GM12878 (cell line): ENCODE data around the gene TSGA10. TPM values are rescaled to one million over a fixed set of nuclear protein-coding genes. Genes with fewer than 3 reads are reported as not detected.
A peak's percentile ranks its signal among the peaks of the same experiment; 100 is the strongest.

Experiments used
- ATAC-seq: fragments of 200-7000 bp; cut with Tn5 transposase; 3 replicates; pipeline ENCODE4 v1.9.1; 2020; ENCODE audit warnings: mild to moderate bottlenecking, moderate library complexity
- BruUV-seq: library from RNA; stranded (reverse); fragments of 400-500 nt; replicated peaks from 2 replicates; lab custom pipeline; 2021; lab: Mats Ljungman, UMichigan
- CTCF ChIA-PET: fragments of 300-600 bp; sonication (Branson Sonifier 250); formaldehyde crosslinking; extraction: SDS; loops from one replicate; lab custom pipeline; 2021; ENCODE audit warnings: inconsistent platforms; lab: Yijun Ruan, JAX
- POLR2A ChIA-PET: fragments of 350-600 bp; formaldehyde crosslinking; extraction: SDS; loops from one replicate; lab custom pipeline; 2021; ENCODE audit warnings: inconsistent platforms; lab: Charles Lee
- RAD21 ChIA-PET: fragments of 300-600 bp; sonication (Branson Sonifier 250); formaldehyde crosslinking; loops from one replicate; lab custom pipeline; 2023; ENCODE audit warnings: antibody characterized with exemption; ENCODE audit not compliant: unreplicated experiment; lab: Charles Lee
- SMC1A ChIA-PET: fragments of 300-600 bp; sonication (Branson Sonifier 250); formaldehyde crosslinking; loops from one replicate; lab custom pipeline; 2023; ENCODE audit not compliant: unreplicated experiment, uncharacterized antibody; lab: Charles Lee
- DNase-seq: peaks from one replicate; pipeline ENCODE4 v3.0.0-alpha.2; 2011; ENCODE audit warnings: low read depth, low spot score
- FAIRE-seq: peaks from 3 replicates; lab custom pipeline; 2011; peaks lifted over from hg19 to GRCh38; lab: Jason Lieb, UNC
- H2AFZ ChIP-seq: 2 replicates; pipeline ENCODE4 v1.6.0; 2011; ENCODE audit warnings: low read depth, low read length, control low read depth; ENCODE audit not compliant: control insufficient read depth
- H3K27ac ChIP-seq: 2 replicates; pipeline ENCODE4 v1.5.1; 2011; ENCODE audit warnings: control low read depth; ENCODE audit not compliant: control insufficient read depth, insufficient read depth
- H3K27me3 ChIP-seq, 2 experiments: replicated peaks in 1 of 2; 2 replicates each; pipeline versions ENCODE4 v1.6.0 to v1.6.1; 2011; ENCODE audit warnings: low read length in 1 of 2; ENCODE audit not compliant: control insufficient read depth in 2 of 2, insufficient read depth in 2 of 2
- H3K36me3 ChIP-seq, 2 experiments: 2 replicates each; pipeline ENCODE4 v1.5.1; 2011; ENCODE audit warnings: low read length in 1 of 2; ENCODE audit not compliant: control insufficient read depth in 2 of 2, insufficient read depth in 2 of 2
- H3K4me1 ChIP-seq: 2 replicates; pipeline ENCODE4 v1.6.1; 2011; ENCODE audit warnings: mild to moderate bottlenecking, low read length, moderate library complexity, mixed read lengths; ENCODE audit not compliant: control insufficient read depth, insufficient read depth
- H3K4me2 ChIP-seq: 2 replicates; pipeline ENCODE4 v1.6.0; 2011; ENCODE audit warnings: control low read depth; ENCODE audit not compliant: control insufficient read depth, insufficient read depth
- H3K4me3 ChIP-seq: fragments of 200-600 bp; sonication (generic); 2 replicates; pipeline ENCODE4 v1.5.1; 2016
- H3K79me2 ChIP-seq: 2 replicates; pipeline ENCODE4 v1.6.0; 2011; ENCODE audit warnings: low read length; ENCODE audit not compliant: control insufficient read depth, insufficient read depth
- H3K9ac ChIP-seq: 2 replicates; pipeline ENCODE4 v1.8.0; 2011; ENCODE audit warnings: low read length, control low read depth, mixed read lengths; ENCODE audit not compliant: control insufficient read depth, insufficient read depth
- H3K9me3 ChIP-seq: replicated peaks from 3 replicates; pipeline ENCODE4 v1.5.1; 2011; ENCODE audit warnings: mild to moderate bottlenecking, low read length; ENCODE audit not compliant: control insufficient read depth, insufficient read depth
- H4K20me1 ChIP-seq: 2 replicates; pipeline ENCODE4 v1.6.0; 2011; ENCODE audit not compliant: control insufficient read depth, insufficient read depth
- ATF7 ChIP-seq: fragments of 450-650 bp; IDR thresholded peaks from 2 replicates; pipeline ENCODE4 v1.6.1; 2016; ENCODE audit warnings: low read depth, mild to moderate bottlenecking
- PML ChIP-seq: IDR thresholded peaks from 2 replicates; pipeline ENCODE4 v1.6.1; 2012; ENCODE audit warnings: low read length, inconsistent platforms
- WGBS: methylation state at CpG from one replicate; pipeline ENCODE4 v1.1.6; 2016; ENCODE audit warnings: low lambda C conversion rate; ENCODE audit not compliant: insufficient replicate concordance, insufficient coverage; ENCODE audit errors: missing lambda C conversion rate; 5-methylcytosine and 5-hydroxymethylcytosine counted together
- in situ Hi-C: fragments of 300-500 bp; cut with MboI; formaldehyde crosslinking; loops from 9 replicates; pipeline ENCODE4 v1.14.3; 2018; ENCODE audit warnings: mixed read lengths
- intact Hi-C: fragments of 100-400 bp; cut with micrococcal nuclease; formaldehyde crosslinking; loops from one replicate; pipeline ENCODE4 v1.14.2; 2022; ENCODE audit not compliant: unreplicated experiment
- polyA plus RNA-seq, 11 experiments: library from polyadenylated mRNA; depleted of rRNA in 4 of 11; unstranded in 6 of 11; stranded (reverse) in 5 of 11; fragments of >200 nt; fragmentation: Nextera tagmentation in 4 of 11; fragmentation: Illumina TruSeq in 1 of 11; extraction: Ambion mirVana in 4 of 11; extraction: Trizol in 1 of 11; gene quantifications; 1 replicate in 1 of 11; 2 replicates in 10 of 11; pipeline versions ENCODE4 v1.2.1 to v1.2.3, GENCODE V29; 2011 to 2016; ENCODE audit warnings: inconsistent platforms in 2 of 11, missing spikeins in 2 of 11, low read depth in 1 of 11
- total RNA-seq, 4 experiments: library from RNA; depleted of rRNA in 3 of 4; stranded (reverse); fragments of >200 nt in 3 of 4; fragmentation: Illumina TruSeq in 1 of 4; extraction: Trizol in 1 of 4; gene quantifications; 2 replicates each; pipeline versions ENCODE4 v1.2.1 to v1.2.3, GENCODE V29; 2013 to 2021
- TF ChIP-seq, protein P1 (sequence below): IDR thresholded peaks from 2 replicates; pipeline ENCODE4 v1.6.1; 2011; ENCODE audit warnings: low read depth, mild to moderate bottlenecking, low read length, moderate library complexity, borderline replicate concordance; ENCODE audit errors: extremely low read depth
- TF ChIP-seq, protein P2 (sequence below): IDR thresholded peaks from 2 replicates; pipeline ENCODE4 v1.6.1; 2012; ENCODE audit warnings: mild to moderate bottlenecking, low read depth, low read length

TSGA10 gene
- total and polyA plus RNA-seq, 10 of the 15 experiments (the other 5 are each of a cell fraction or from before 2014, with no cell fraction given): 5.3 to 13.5 (median 8.6) TPM

GRCh38 chr2:99028558-99028957 is 126.2 kb downstream of the TSGA10 start:
- BruUV-seq: no TSS peak
- no peak overlapping the region for H2AFZ ChIP-seq
- H3K4me1 ChIP-seq: no peaks in the 10 kb centered on the region
- FAIRE-seq (no peak), ATAC-seq (no peak), DNase-seq (no peak)
- no peaks in the 10 kb centered on the region for H3K79me2 ChIP-seq
- H3K9me3 ChIP-seq: no peaks in the 10 kb centered on the region
- in situ Hi-C loops (no loop called here), intact Hi-C loops (no loop called here)
- no peak overlapping the region for H3K4me3 ChIP-seq
- 28% methylated on average over 4 of the region's 4 CpGs for WGBS
- H3K4me2 ChIP-seq: no peak overlapping the region
- H3K27ac ChIP-seq: no peak overlapping the region
- RAD21 ChIA-PET: no interaction called here
- H4K20me1 ChIP-seq: no peaks in the 10 kb centered on the region
- no peak overlapping the region for H3K9ac ChIP-seq
- POLR2A ChIA-PET: no interaction called here
- CTCF ChIA-PET: no interaction called here
- no peaks in the 10 kb centered on the region for H3K36me3 ChIP-seq
- H3K27me3 ChIP-seq: no peaks in the 10 kb centered on the region
- SMC1A ChIA-PET: no interaction called here
- TF ChIP-seq PML (no peak), ATF7 (no peak)
- TF ChIP-seq, protein P1, sequence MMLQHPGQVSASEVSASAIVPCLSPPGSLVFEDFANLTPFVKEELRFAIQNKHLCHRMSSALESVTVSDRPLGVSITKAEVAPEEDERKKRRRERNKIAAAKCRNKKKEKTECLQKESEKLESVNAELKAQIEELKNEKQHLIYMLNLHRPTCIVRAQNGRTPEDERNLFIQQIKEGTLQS: no peak
- TF ChIP-seq, protein P2, sequence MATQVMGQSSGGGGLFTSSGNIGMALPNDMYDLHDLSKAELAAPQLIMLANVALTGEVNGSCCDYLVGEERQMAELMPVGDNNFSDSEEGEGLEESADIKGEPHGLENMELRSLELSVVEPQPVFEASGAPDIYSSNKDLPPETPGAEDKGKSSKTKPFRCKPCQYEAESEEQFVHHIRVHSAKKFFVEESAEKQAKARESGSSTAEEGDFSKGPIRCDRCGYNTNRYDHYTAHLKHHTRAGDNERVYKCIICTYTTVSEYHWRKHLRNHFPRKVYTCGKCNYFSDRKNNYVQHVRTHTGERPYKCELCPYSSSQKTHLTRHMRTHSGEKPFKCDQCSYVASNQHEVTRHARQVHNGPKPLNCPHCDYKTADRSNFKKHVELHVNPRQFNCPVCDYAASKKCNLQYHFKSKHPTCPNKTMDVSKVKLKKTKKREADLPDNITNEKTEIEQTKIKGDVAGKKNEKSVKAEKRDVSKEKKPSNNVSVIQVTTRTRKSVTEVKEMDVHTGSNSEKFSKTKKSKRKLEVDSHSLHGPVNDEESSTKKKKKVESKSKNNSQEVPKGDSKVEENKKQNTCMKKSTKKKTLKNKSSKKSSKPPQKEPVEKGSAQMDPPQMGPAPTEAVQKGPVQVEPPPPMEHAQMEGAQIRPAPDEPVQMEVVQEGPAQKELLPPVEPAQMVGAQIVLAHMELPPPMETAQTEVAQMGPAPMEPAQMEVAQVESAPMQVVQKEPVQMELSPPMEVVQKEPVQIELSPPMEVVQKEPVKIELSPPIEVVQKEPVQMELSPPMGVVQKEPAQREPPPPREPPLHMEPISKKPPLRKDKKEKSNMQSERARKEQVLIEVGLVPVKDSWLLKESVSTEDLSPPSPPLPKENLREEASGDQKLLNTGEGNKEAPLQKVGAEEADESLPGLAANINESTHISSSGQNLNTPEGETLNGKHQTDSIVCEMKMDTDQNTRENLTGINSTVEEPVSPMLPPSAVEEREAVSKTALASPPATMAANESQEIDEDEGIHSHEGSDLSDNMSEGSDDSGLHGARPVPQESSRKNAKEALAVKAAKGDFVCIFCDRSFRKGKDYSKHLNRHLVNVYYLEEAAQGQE: peak; percentile 63; the same call in 1 of the 2 replicates
- TF ChIP-seq, all 136 proteins: peak for 1
